ENCODE measurements around the gene PTPRN. TPM values are rescaled to one million over a fixed set of nuclear protein-coding genes. Genes with fewer than 3 reads are reported as not detected.

PTPRN gene
- total and polyA plus RNA-seq, 9 of the 15 experiments (the other 6 are each of a cell fraction or from before 2014, with no cell fraction given): 0.15 to 2.4 (median 0.43) TPM; not detected in 1

- TF ChIP-seq ZNF217 (CRISPR knock-in tag; IDR thresholded peaks at IDR 0.05) (no peak), RFX5 (IDR thresholded peaks at IDR 0.05; ENCODE audit: low read depth, low read length) (no peak), SRSF3 (IDR thresholded peaks at IDR 0.05; ENCODE audit: insufficient read depth, low read length) (no peak), GTF2B (IDR thresholded peaks at IDR 0.05; ENCODE audit: extremely low read depth, insufficient read length) (no peak), REST (IDR thresholded peaks at IDR 0.05; ENCODE audit: borderline replicate concordance) (no peak), REST (CRISPR knock-in tag; IDR thresholded peaks at IDR 0.05; ENCODE audit: low read depth) (no peak), HIVEP1 (CRISPR knock-in tag; IDR thresholded peaks at IDR 0.05) (no peak), SNRNP70 (optimal IDR thresholded peaks at IDR 0.05; ENCODE audit: low read depth, low read length) (no peak)
These were observed 35.3 kb downstream of the PTPRN start (continued) for GRCh38 chr2:219273937-219274336.
